ENCODE data around the gene NEB.

The NEB gene

DNA sequence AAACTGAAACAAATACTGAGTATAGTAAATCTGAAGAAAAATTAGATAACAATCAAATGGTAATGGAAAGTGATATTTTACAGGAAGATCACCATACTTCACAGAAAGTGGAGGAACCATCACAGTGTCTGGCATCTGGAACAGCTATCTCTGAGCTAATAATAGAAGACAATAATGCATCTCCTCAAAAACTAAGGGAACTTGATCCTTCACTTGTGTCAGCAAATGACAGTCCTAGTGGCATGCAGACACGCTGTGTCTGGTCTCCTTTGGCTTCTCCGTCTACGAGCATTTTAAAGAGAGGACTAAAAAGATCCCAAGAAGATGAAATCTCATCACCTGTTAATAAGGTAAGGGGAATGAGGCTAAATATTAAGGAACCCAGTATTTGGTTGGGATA is 268.5 kb downstream of the NEB start:
- no peak for DNase-seq

DNA sequence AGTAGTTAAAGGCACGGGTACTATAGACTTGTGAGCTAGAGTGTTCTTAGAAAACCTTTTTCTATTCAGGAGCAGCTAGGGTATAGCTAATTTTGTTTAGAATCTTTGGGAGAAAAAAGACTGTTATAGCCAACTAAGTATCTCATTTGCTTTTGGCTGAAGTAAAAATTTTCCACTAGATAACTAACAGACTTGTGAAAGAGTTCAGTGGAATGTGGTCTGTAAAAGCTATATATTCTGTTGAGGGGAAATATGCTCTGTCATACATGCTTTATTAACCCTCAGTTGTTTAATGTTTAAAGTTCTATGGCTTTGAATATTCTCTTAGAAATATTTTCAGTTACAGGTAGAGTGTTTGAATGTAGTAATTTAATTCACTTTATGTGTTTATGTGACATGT is 274.9 kb downstream of the NEB start:
- no peak for DNase-seq

DNA sequence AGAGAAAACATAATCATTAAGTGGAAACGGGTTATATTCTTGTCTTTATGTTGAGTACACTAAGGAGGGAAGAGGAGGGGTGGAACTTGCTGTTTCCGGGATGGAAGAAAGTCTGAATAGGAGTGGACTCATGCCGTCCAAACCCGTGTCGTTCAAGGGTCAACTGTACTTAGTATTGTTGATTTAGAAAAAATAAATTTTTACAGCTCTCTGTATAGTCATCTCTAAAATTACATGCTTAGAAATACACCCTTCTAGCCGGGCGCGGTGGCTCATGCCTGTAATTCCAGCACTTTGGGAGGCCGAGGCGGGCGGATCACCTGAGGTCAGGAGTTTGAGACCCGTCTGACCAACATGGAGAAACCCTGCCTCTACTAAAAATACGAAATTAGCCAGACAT is 295.1 kb downstream of the NEB start:
- no peak for DNase-seq

DNA sequence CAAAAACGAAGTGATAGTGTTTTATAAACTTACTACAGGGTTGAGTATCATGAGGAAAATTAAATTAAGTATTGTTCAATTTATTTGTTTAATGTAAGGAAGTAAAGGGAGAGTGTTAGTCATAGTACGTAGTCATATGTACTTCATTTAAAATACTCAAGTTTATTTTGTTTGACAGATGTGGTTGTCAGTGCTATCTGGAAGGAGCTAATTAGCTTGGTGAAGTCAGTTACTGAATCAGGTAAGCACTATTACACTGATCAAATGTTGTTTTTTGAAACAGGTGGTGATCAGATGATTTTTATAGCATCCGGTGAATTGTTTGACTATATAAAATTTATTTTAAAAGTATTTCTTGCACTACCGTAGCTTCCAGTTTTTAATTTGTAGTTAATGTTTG is 295.8 kb downstream of the NEB start:
- DNase-seq: no peak

DNA sequence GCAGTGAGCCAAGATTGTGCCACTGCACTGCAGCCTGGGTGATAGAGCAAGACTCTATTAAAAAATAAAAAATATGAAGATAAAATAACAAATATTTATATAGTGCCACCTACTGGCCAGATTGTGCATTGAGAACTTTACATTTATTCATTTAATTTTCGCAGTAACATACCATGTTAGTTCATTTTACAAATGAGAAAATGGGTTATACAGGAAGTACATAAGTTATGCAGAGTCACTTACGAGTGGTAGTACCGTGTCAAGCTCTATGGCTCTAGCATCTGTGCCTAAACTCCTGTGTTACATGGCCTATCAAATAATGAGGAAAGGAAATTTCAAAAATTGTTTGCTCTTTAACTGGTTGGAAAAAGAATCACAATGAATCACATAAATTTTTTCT is 296.6 kb downstream of the NEB start:
- no peak for DNase-seq
